Rectal smooth muscle tissue (tissue), 1 donor: ENCODE measurements around the gene BRDT.

Source experiments
- H3K27ac ChIP-seq: one replicate; pipeline ENCODE4 v1.7.0; 2013; ENCODE audit warnings: low read depth, low read length, inconsistent platforms
- H3K27me3 ChIP-seq: one replicate; pipeline ENCODE4 v1.7.0; 2013; ENCODE audit warnings: low read length; ENCODE audit not compliant: control insufficient read depth, insufficient read depth
- H3K36me3 ChIP-seq: one replicate; pipeline ENCODE4 v1.7.0; 2013; ENCODE audit warnings: low read length; ENCODE audit not compliant: control insufficient read depth, insufficient read depth
- H3K4me1 ChIP-seq: one replicate; pipeline ENCODE4 v1.7.0; 2013; ENCODE audit warnings: low read length; ENCODE audit not compliant: control insufficient read depth, insufficient read depth
- H3K4me3 ChIP-seq: one replicate; pipeline ENCODE4 v1.7.0; 2013; ENCODE audit warnings: low read length
- H3K9ac ChIP-seq: one replicate; pipeline ENCODE4 v1.7.0; 2013; ENCODE audit warnings: low read length

Gene BRDT

GRCh38 chr1:91940496-91940895 is 8.7 kb upstream of the BRDT start:
- Histone ChIP-seq H3K4me3 (no peak overlapping the region), H3K9ac (no peak overlapping the region), H3K4me1 (no peaks in the 10 kb centered on the region), H3K36me3 (no peaks in the 10 kb centered on the region), H3K27me3 (no peaks in the 10 kb centered on the region), H3K27ac (no peak overlapping the region)

- H3K27ac ChIP-seq = no peak overlapping the region
- H3K36me3 ChIP-seq = no peaks in the 10 kb centered on the region
- H3K4me1 ChIP-seq = no peaks in the 10 kb centered on the region
- no peak overlapping the region for H3K4me3 ChIP-seq
- H3K27me3 ChIP-seq = no peaks in the 10 kb centered on the region
- no peak overlapping the region for H3K9ac ChIP-seq
These were observed 5.1 kb upstream of the BRDT start for GRCh38 chr1:91944087-91944486.

- Histone ChIP-seq H3K27me3 (no peaks in the 10 kb centered on the region), H3K27ac (no peak overlapping the region), H3K9ac (no peak overlapping the region), H3K4me3 (no peak overlapping the region), H3K4me1 (no peaks in the 10 kb centered on the region), H3K36me3 (no peaks in the 10 kb centered on the region)
These were observed 1.1 kb upstream of the BRDT start for GRCh38 chr1:91948097-91948496.

- no peaks in the 10 kb centered on the region for H3K36me3 ChIP-seq
- H3K4me1 ChIP-seq = no peaks in the 10 kb centered on the region
- H3K9ac ChIP-seq = no peak overlapping the region
- no peaks in the 10 kb centered on the region for H3K27me3 ChIP-seq
- no peak overlapping the region for H3K27ac ChIP-seq
- H3K4me3 ChIP-seq = no peak overlapping the region
These were observed 473 bp upstream of the BRDT start for GRCh38 chr1:91948501-91949355.

GRCh38 chr1:91952187-91952586 is 3.0 kb downstream of the BRDT start:
- Histone ChIP-seq H3K27ac (no peak overlapping the region), H3K27me3 (no peaks in the 10 kb centered on the region), H3K9ac (no peak overlapping the region), H3K36me3 (no peaks in the 10 kb centered on the region), H3K4me3 (no peak overlapping the region), H3K4me1 (no peaks in the 10 kb centered on the region)

- no peaks in the 10 kb centered on the region for H3K27me3 ChIP-seq
- no peak overlapping the region for H3K4me3 ChIP-seq
- no peaks in the 10 kb centered on the region for H3K4me1 ChIP-seq
- no peak overlapping the region for H3K9ac ChIP-seq
- H3K27ac ChIP-seq = no peak overlapping the region
- no peaks in the 10 kb centered on the region for H3K36me3 ChIP-seq
These were observed 9.7 kb downstream of the BRDT start for GRCh38 chr1:91958926-91959325.

GRCh38 chr1:91968334-91968733 is 19.1 kb downstream of the BRDT start:
- Histone ChIP-seq H3K9ac (no peak overlapping the region), H3K36me3 (no peaks in the 10 kb centered on the region), H3K4me1 (no peaks in the 10 kb centered on the region), H3K27ac (no peak overlapping the region), H3K27me3 (no peaks in the 10 kb centered on the region), H3K4me3 (no peak overlapping the region)

- no peak overlapping the region for H3K4me3 ChIP-seq
- H3K27ac ChIP-seq = no peak overlapping the region
- H3K4me1 ChIP-seq = no peaks in the 10 kb centered on the region
- H3K36me3 ChIP-seq = no peaks in the 10 kb centered on the region
- H3K27me3 ChIP-seq = no peaks in the 10 kb centered on the region
- H3K9ac ChIP-seq = no peak overlapping the region
These were observed 30.2 kb downstream of the BRDT start for GRCh38 chr1:91979383-91979782.

GRCh38 chr1:91980663-91981062 is 31.5 kb downstream of the BRDT start:
- H3K4me3 ChIP-seq = no peak overlapping the region

GRCh38 chr1:91981996-91982609 is 32.9 kb downstream of the BRDT start:
- no peak overlapping the region for H3K27ac ChIP-seq
- no peaks in the 10 kb centered on the region for H3K36me3 ChIP-seq
- H3K9ac ChIP-seq = no peak overlapping the region
- no peaks in the 10 kb centered on the region for H3K27me3 ChIP-seq
- no peaks in the 10 kb centered on the region for H3K4me1 ChIP-seq
- H3K4me3 ChIP-seq = no peak overlapping the region

More at GRCh38 chr1:91980663-91981062, 31.5 kb downstream of the BRDT start:
- Histone ChIP-seq H3K36me3 (no peaks in the 10 kb centered on the region), H3K27ac (no peak overlapping the region), H3K4me1 (no peaks in the 10 kb centered on the region), H3K27me3 (no peaks in the 10 kb centered on the region), H3K9ac (no peak overlapping the region)

GRCh38 chr1:91993256-91993655 is 44.1 kb downstream of the BRDT start:
- H3K9ac ChIP-seq = no peak overlapping the region

GRCh38 chr1:91997607-91998195 is 48.5 kb downstream of the BRDT start:
- H3K4me1 ChIP-seq = no peaks in the 10 kb centered on the region
- H3K27me3 ChIP-seq = no peaks in the 10 kb centered on the region
- no peak overlapping the region for H3K27ac ChIP-seq
- no peaks in the 10 kb centered on the region for H3K36me3 ChIP-seq
- no peak overlapping the region for H3K4me3 ChIP-seq
- no peak overlapping the region for H3K9ac ChIP-seq

More at GRCh38 chr1:91993256-91993655, 44.1 kb downstream of the BRDT start:
- Histone ChIP-seq H3K27ac (no peak overlapping the region), H3K36me3 (no peaks in the 10 kb centered on the region), H3K4me3 (no peak overlapping the region), H3K27me3 (no peaks in the 10 kb centered on the region), H3K4me1 (no peaks in the 10 kb centered on the region)
